Transverse colon (tissue), 4 donors: Measurements from ENCODE around the gene TCN2. TPM values are rescaled to one million over a fixed set of nuclear protein-coding genes. Genes with fewer than 3 reads are reported as not detected.
"Not testable (repeated sequence)": the region's sequence is repeated elsewhere in the genome, so short reads cannot be mapped to it uniquely, and the experiment has no call there.

Experiments used
- DNase-seq: peaks from one replicate; pipeline ENCODE4 v3.0.0-alpha.2; 2019
- H3K27ac ChIP-seq, 4 donors: fragments of 200-600 bp; sonication (generic); 2 replicates each; pipeline ENCODE4 v1.5.1; 2016 to 2018; ENCODE audit warnings: inconsistent platforms in 4 of 4
- H3K27me3 ChIP-seq: fragments of 200-600 bp; sonication (generic); 2 replicates; pipeline ENCODE4 v1.5.1; 2017; ENCODE audit warnings: inconsistent platforms
- H3K36me3 ChIP-seq, 4 donors: fragments of 200-600 bp; sonication (generic); 2 replicates each; pipeline ENCODE4 v1.5.1; 2017 to 2019; ENCODE audit warnings: inconsistent platforms in 4 of 4
- H3K4me1 ChIP-seq, 4 donors: fragments of 200-600 bp; sonication (generic); 2 replicates each; pipeline ENCODE4 v1.5.1; 2017 to 2020; ENCODE audit warnings: inconsistent platforms in 4 of 4
- H3K4me3 ChIP-seq, 4 donors: fragments of 200-600 bp; sonication (generic); 1 replicate in 1 of 4; 2 replicates in 3 of 4; pipeline versions ENCODE4 v1.5.1 to v1.6.1; 2017 to 2019; ENCODE audit warnings: inconsistent platforms in 4 of 4
- H3K9me3 ChIP-seq, 2 donors: fragments of 200-600 bp; sonication (generic); 2 replicates each; pipeline ENCODE4 v1.5.1; 2017 to 2019; ENCODE audit warnings: inconsistent platforms in 2 of 2
- CTCF ChIP-seq, 5 experiments: fragments of 200-600 bp in 3 of 5; fragments of 450-650 bp in 2 of 5; sonication (generic) in 3 of 5; IDR thresholded peaks; 1 replicate in 2 of 5; 2 replicates in 3 of 5; pipeline ENCODE4 v1.5.1; 2016 to 2017; ENCODE audit warnings: antibody characterized with exemption in 5 of 5, inconsistent platforms in 3 of 5, mild to moderate bottlenecking in 2 of 5, moderate library complexity in 1 of 5
- EP300 ChIP-seq: sonication (generic); formaldehyde crosslinking; IDR thresholded peaks from one replicate; pipeline ENCODE4 v1.6.1; 2017; ENCODE audit warnings: antibody characterized with exemption, low read depth
- POLR2A ChIP-seq: fragments of 450-650 bp; IDR thresholded peaks from one replicate; pipeline ENCODE4 v1.6.1; 2016; ENCODE audit warnings: antibody characterized with exemption, mild to moderate bottlenecking, moderate library complexity
- POLR2AphosphoS5 ChIP-seq, 3 donors: sonication (generic); formaldehyde crosslinking; IDR thresholded peaks; one replicate each; pipeline ENCODE4 v1.6.1; 2016; ENCODE audit warnings: antibody characterized with exemption in 3 of 3
- WGBS, 2 donors: methylation state at CpG; one replicate each; pipeline ENCODE4 v1.1.5; 2018; ENCODE audit warnings: low coverage in 1 of 2; 5-methylcytosine and 5-hydroxymethylcytosine counted together
- in situ Hi-C, 4 donors: fragments of 200-750 bp; cut with MboI; loops; one replicate each; pipeline versions ENCODE4 v1.15.0 to v1.15.1; 2017; ENCODE audit warnings: low sequenced_read_pairs in 3 of 4, low pct_ligation_motif_present in 1 of 4, low pct_unique_long_range_greater_than_20kb in 1 of 4
- intact Hi-C: fragments of 100-400 bp; cut with DNase I; formaldehyde crosslinking; loops from one replicate; pipeline ENCODE4 v1.15.1; 2023; ENCODE audit warnings: low total_unique reads
- total RNA-seq, 4 donors: library from RNA; depleted of rRNA; stranded (reverse); fragments of >200 nt; gene quantifications; one replicate each; pipeline ENCODE4 v1.1.0, GENCODE V29; 2016

TCN2 gene
- total RNA-seq, 4 donors from 2014 or later, result 16.5 to 63.8 (median 28.4) TPM

- no peaks in the 10 kb centered on the region for H3K9me3 ChIP-seq
- no peak overlapping the region for H3K4me3 ChIP-seq
- H3K27ac ChIP-seq, result no peak overlapping the region
- TF ChIP-seq POLR2AphosphoS5 (IDR thresholded peaks at IDR 0.05) (no peak), CTCF (IDR thresholded peaks at IDR 0.05) (no peak), EP300 (no peak), POLR2A (no peak)
- no peak for DNase-seq
- H3K27me3 ChIP-seq, result no peaks in the 10 kb centered on the region
- in situ Hi-C loops (no loop called here), intact Hi-C loops (no loop called here)
- H3K4me1 ChIP-seq, result peaks cover 4 to 6% (median 5%) of the 10 kb centered on the region in 4 donors
- WGBS, 2 donors, result 62% methylated on average over 4 of the region's 4 CpGs; no CpG with 5 or more reads in 1 of the 2 donors
- H3K36me3 ChIP-seq, result no peaks in the 10 kb centered on the region
Measured at GRCh38 chr22:30673136-30673535, 66.2 kb downstream of the TCN2 start.

- no peaks in the 10 kb centered on the region for H3K36me3 ChIP-seq
- no peak for TF ChIP-seq POLR2A
- no peak for TF ChIP-seq CTCF (IDR thresholded peaks at IDR 0.05)
- no peak for TF ChIP-seq POLR2AphosphoS5 (IDR thresholded peaks at IDR 0.05)
- TF ChIP-seq EP300, result no peak
- no peaks in the 10 kb centered on the region for H3K9me3 ChIP-seq
- no peak overlapping the region for H3K27ac ChIP-seq
- DNase-seq, result no peak
- peaks cover 0 to 3% (median 0%) of the 10 kb centered on the region in 4 donors for H3K4me1 ChIP-seq
- intact Hi-C loops, result no loop called here
- in situ Hi-C loops, result no loop called here
- H3K27me3 ChIP-seq, result no peaks in the 10 kb centered on the region
- 93 to 100% methylated on average over 2 to 6 of the region's 6 CpGs for WGBS, 2 donors
- H3K4me3 ChIP-seq, result no peak overlapping the region
Measured at GRCh38 chr22:30674482-30674881, 67.5 kb downstream of the TCN2 start.

- H3K36me3 ChIP-seq, result no peaks in the 10 kb centered on the region
- 83 to 94% methylated on average over 8 to 9 of the region's 9 CpGs for WGBS, 2 donors
- peaks cover 0 to 13% (median 6%) of the 10 kb centered on the region in 4 donors for H3K4me1 ChIP-seq
- TF ChIP-seq POLR2AphosphoS5 (IDR thresholded peaks at IDR 0.05), result no peak
- TF ChIP-seq POLR2A, result no peak
- no peak for TF ChIP-seq CTCF (IDR thresholded peaks at IDR 0.05)
- no peak for TF ChIP-seq EP300
- H3K27me3 ChIP-seq, result no peaks in the 10 kb centered on the region
- H3K9me3 ChIP-seq, result no peaks in the 10 kb centered on the region
- DNase-seq, result no peak
- in situ Hi-C loops (no loop called here), intact Hi-C loops (no loop called here)
- H3K27ac ChIP-seq, result no peak overlapping the region
- no peak overlapping the region for H3K4me3 ChIP-seq
Measured at GRCh38 chr22:30675436-30675835, 68.5 kb downstream of the TCN2 start.

- H3K4me1 ChIP-seq, result peaks cover 9 to 24% (median 12%) of the 10 kb centered on the region in 4 donors
- DNase-seq, H3K27me3 ChIP-seq, H3K4me3 ChIP-seq, H3K27ac ChIP-seq, intact Hi-C loops, in situ Hi-C loops, H3K9me3 ChIP-seq, H3K36me3 ChIP-seq: not testable (repeated sequence)
- WGBS, 2 donors, result 57 to 60% methylated on average over 3 of the region's 3 CpGs
Measured at GRCh38 chr22:30676565-30676964, 69.6 kb downstream of the TCN2 start.

Other genes with a start within 250 kb of the TCN2 start
- gene RNF215, start 219.8 kb upstream of the TCN2 start, total RNA-seq, result 10 to 100 TPM in 2 of 4 donors, 1 to 10 TPM in 2; 3.2 to 65.5 (median 9.8) TPM
- gene SEC14L2, start 210.2 kb upstream of the TCN2 start, total RNA-seq, result 1 to 10 TPM in 3 of 4 donors, not detected in 1; 2.2 to 5.5 (median 4.5) TPM
- gene MTFP1, start 181.4 kb upstream of the TCN2 start, total RNA-seq, result 10 to 100 TPM in 3 of 4 donors, 1 to 10 TPM in 1; 2.0 to 48.6 (median 21.4) TPM
- not detected for gene SEC14L3, start 135.2 kb upstream of the TCN2 start, total RNA-seq
- not detected for gene SEC14L4, start 101.5 kb upstream of the TCN2 start, total RNA-seq
- under 1 TPM in 2 of 4 donors, not detected in 2; 0.14 to 0.48 TPM for gene SEC14L6, start 60.4 kb upstream of the TCN2 start, total RNA-seq
- 10 to 100 TPM in 1 of 4 donors, 1 to 10 TPM in 3; 5.6 to 24.2 (median 8.7) TPM for gene GAL3ST1, start 32.5 kb upstream of the TCN2 start, total RNA-seq
- gene PES1, start 15.3 kb upstream of the TCN2 start, total RNA-seq, result 10 to 100 TPM; 13.5 to 39.5 (median 30.6) TPM
- 10 to 100 TPM in 3 of 4 donors, 1 to 10 TPM in 1; 6.4 to 21.3 (median 15.7) TPM for gene SLC35E4, start 28.6 kb downstream of the TCN2 start, total RNA-seq
- 10 to 100 TPM; 13.7 to 38.2 (median 29.8) TPM for gene DUSP18, start 60.7 kb downstream of the TCN2 start, total RNA-seq
- gene OSBP2, start 87.7 kb downstream of the TCN2 start, total RNA-seq, result 1 to 10 TPM in 3 of 4 donors, under 1 TPM in 1; 0.60 to 7.5 (median 4.3) TPM